B cell (primary cell): ENCODE measurements around the gene DNAH10.

Experiments
- CTCF ChIP-seq: fragments of 200-600 bp; IDR thresholded peaks from one replicate; pipeline ENCODE4 v1.8.0; 2022; ENCODE audit warnings: antibody characterized with exemption, mild to moderate bottlenecking
- EZH2 ChIP-seq: IDR thresholded peaks from 2 replicates; pipeline ENCODE4 v1.6.1; 2012; ENCODE audit warnings: borderline replicate concordance, low read depth, mild to moderate bottlenecking, moderate library complexity, low read length; ENCODE audit not compliant: insufficient read depth, poor library complexity, severe bottlenecking

DNA sequence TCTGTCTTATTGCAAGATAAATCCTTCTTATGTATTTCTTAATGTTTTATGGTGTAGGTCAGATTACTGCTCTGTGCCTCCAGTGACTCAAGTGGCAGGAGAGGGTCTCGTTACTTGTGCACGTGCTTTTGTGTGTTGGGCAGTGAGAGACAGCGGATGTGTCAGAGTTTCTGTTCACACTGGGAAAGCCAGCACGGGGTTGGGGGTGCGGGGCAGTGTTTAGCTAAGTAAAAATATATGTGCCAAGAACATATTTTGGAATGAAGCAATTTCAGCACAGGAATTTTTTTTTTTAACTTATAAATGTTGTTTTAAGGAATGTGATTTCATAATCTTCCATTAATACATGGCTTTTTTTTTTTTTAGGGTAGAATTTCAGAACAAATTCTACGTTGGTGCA is 4.5 kb upstream of the DNAH10 start:
- TF ChIP-seq CTCF (no peak), EZH2 (no peak)
